ES-I3 (cell line): ENCODE results near the gene HOXB3.
A peak's percentile ranks its signal among the peaks of the same experiment; 100 is the strongest.

ENCODE experiments used
- H3K36me3 ChIP-seq: 2 replicates; pipeline ENCODE4 v1.6.1; 2013; ENCODE audit warnings: mild to moderate bottlenecking, low read length, control low read depth, moderate library complexity; ENCODE audit not compliant: insufficient read depth
- H3K4me1 ChIP-seq: 2 replicates; pipeline ENCODE4 v1.6.1; 2013; ENCODE audit warnings: mild to moderate bottlenecking, control low read depth, low read length; ENCODE audit not compliant: insufficient read depth
- H3K9ac ChIP-seq: 2 replicates; pipeline ENCODE4 v1.6.1; 2013; ENCODE audit warnings: low read depth, mild to moderate bottlenecking, low read length, moderate library complexity
- H3K9me3 ChIP-seq: 2 replicates; pipeline ENCODE4 v1.6.1; 2013; ENCODE audit warnings: mild to moderate bottlenecking, low read length, moderate library complexity; ENCODE audit not compliant: control insufficient read depth, insufficient read depth

Gene HOXB3

DNA sequence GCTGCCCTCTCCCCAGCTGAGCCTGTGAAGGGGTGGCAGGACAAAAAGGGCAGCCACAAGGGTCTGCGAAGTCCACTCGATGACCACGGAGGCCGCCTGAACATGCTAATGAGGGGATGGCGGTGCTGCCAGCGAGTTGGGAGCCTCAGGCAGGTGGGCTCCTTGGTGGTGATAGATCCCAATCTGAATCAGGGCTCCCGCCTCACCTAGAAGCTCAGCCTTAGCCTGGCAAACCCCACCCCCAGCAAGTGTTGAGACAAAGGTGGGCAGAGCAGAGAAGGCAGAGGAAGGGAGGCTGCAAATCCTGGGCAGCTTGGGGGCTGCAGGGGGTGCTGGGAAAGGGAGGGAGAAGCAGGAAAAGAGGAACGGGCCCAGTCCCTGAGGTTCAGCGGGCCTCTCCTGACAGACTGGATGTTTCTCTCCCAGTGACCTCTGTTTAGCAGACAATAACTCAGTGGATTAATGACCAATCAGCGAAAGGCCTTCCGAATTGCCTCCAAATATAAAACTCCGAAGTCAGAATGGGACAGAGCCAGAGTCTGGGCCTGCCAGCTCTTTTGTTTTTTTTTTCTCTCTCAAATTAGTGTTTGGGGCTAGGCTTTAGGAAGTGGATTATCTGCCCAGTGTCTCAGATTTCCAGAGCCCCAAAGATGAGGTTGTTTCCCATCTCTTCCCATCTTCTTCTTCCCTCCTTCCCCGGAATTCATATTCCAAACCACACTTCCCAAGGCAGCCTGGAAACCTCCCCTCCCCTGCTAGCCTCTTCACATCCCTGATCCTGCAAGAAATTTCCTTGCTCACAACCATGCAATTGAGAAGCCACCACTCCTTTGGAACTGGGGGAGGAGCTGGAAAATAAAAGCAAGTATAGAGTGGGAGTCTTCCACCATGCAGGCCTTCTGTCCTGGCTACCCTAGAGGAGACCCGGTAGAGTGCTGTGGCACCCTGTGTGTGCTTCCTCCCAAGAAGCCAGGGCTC lies 29.9 kb downstream of the HOXB3 start:
- no peaks in the 10 kb centered on the region for H3K9me3 ChIP-seq
- no peaks in the 10 kb centered on the region for H3K36me3 ChIP-seq
- H3K4me1 ChIP-seq, result peaks cover 12% of the 10 kb centered on the region
- no peak overlapping the region for H3K9ac ChIP-seq

DNA sequence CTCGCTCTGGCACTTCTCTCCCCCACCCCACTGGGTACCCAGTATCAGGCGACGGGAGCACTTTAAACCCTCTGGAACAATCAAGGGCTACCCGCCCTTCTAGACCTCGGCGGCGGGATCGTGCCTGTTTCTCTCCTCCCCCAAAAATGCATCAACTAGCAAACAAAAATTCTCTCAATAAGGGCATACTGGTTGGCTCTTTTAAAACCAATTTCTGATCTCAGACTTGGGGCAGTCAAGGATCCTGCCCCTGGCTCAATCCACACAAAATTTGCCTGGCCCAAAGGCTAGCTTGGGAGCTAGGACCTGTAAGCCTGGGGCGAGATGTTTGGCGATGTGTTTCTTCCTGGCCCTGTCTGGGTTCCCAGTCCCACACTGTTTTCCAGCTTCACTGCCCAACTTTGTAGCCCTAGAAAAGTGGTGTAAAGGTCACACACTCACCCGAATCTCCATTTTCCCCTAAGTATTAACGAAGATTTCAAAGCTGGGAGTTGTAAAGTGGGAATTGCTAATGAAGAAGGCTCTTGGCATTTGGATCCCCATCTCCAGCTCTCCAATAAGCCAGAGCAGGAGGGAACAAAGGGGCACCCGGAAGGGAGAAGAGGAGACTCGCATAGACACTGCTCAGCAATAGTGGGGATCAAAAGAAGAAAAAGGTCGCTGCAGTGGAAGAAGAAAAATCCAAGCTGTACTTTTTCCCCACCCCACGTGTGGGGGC lies 30.8 kb downstream of the HOXB3 start:
- Histone ChIP-seq H3K9me3 (no peaks in the 10 kb centered on the region), H3K36me3 (no peaks in the 10 kb centered on the region), H3K4me1 (peaks cover 13% of the 10 kb centered on the region), H3K9ac (no peak overlapping the region)

DNA sequence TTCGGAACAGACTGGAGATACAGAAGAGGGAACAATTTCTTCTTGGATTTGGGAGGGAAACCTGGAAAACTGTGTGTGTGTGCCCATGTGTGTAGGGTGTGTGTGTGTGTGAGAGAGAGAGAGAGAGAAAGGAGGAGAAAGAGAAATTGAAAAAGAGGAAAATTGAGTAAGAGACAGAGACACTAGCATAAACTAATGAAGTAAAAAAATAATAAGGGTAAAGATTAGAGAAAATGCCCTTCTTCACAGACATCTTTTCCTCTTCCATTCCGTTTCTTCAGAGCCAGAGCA lies 31.3 kb downstream of the HOXB3 start:
- Histone ChIP-seq H3K9ac (no peak overlapping the region), H3K36me3 (no peaks in the 10 kb centered on the region), H3K4me1 (peaks cover 18% of the 10 kb centered on the region), H3K9me3 (no peaks in the 10 kb centered on the region)

DNA sequence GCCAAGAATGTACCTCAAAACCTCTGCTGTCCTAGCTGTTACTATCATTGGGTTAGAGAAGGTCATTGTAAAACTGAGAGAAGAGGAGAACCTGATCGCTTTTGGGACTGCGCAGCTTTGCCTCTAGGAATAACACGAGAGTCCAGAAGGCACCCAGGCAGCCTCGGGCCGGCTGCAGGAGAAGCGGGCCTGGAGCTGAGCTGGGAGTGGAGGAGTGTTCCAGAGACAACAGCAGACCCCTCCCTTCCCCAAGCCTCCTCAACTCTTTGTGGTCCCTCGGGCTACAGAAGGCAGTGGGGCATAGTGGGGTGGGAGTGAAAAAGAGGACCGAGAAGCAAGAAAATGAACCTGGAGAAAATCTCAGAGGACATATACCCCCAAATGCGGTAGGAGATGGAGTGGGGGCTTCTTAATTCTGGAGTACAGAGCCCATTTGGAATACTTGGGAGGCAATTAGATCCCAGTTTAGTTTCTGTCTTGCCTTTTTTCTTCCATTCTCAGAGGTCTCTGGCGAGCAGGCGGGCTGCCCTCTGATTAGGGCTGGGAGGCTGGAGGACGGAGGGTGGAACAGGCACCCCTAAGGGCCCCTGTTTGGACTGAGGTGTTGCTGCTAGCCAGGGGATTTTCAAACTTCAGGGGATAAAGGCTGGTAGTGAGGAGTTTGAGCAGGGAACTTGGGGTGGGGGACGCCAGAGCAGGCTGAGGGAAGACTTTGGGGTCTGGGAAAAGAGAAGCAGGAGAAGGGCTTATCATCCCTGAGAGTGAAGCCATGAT lies 31.8 kb downstream of the HOXB3 start:
- Histone ChIP-seq H3K36me3 (no peaks in the 10 kb centered on the region), H3K9ac (no peak overlapping the region), H3K4me1 (peaks cover 21% of the 10 kb centered on the region), H3K9me3 (no peaks in the 10 kb centered on the region)

DNA sequence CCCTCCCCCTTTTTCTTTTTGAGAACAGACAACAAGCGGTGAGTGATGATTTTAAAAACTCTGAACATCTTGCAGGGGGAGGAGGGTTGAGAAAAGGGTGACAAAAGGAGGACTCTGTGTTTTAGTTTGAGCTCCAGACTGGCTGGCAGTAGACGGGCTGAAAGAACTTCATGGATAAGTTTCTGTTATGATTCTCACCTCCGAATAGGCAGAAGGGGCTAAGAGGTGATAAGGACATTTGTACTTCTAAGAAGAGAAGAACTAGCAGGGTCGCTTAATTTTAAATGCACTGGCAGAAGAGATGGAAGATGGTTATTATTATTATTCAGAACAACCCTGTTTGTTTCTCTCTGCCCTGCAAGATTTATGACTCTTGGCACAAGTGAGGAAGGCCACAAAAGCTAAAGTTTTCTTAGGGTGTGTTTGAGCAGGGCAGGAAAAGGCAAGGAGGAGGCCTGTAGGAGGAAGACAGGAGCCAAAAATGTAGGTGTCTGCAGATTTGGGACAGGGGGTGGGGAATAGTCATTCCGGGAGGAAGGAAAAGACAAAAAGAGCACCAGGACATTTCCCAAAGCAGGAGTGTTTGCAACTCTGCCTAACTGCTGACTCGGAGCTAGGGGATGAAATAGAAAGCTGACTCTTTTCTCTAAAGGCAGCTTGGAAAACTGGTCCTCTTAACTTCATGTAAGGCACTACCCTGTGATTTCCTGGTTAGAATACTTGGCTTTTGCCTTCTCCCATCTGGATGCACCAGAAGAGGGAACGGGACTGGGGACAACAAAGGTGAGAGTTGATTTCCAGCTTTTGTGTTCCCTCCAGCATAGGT lies 33.3 kb downstream of the HOXB3 start:
- Histone ChIP-seq H3K9me3 (no peaks in the 10 kb centered on the region), H3K9ac (no peak overlapping the region), H3K36me3 (no peaks in the 10 kb centered on the region), H3K4me1 (peaks cover 25% of the 10 kb centered on the region)

DNA sequence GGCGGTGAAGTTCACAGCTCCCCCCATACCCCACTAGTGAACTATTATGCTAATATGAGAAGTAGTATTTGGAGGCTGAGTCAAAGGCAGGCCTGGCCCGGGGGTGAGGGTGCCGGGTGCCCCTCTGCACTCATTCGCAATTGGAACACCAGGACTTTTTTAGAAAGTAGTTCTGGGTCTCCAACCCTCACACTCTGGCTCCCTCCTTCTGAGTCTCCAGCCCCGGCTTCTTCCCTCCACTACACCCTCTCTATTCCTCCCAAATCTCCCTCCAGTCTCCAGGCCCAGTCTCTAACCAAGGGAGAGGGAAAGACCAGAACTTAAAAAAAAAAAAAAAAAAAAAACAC lies 33.8 kb downstream of the HOXB3 start:
- no peaks in the 10 kb centered on the region for H3K9me3 ChIP-seq
- H3K9ac ChIP-seq, result no peak overlapping the region
- peaks cover 25% of the 10 kb centered on the region for H3K4me1 ChIP-seq
- H3K36me3 ChIP-seq, result no peaks in the 10 kb centered on the region

DNA sequence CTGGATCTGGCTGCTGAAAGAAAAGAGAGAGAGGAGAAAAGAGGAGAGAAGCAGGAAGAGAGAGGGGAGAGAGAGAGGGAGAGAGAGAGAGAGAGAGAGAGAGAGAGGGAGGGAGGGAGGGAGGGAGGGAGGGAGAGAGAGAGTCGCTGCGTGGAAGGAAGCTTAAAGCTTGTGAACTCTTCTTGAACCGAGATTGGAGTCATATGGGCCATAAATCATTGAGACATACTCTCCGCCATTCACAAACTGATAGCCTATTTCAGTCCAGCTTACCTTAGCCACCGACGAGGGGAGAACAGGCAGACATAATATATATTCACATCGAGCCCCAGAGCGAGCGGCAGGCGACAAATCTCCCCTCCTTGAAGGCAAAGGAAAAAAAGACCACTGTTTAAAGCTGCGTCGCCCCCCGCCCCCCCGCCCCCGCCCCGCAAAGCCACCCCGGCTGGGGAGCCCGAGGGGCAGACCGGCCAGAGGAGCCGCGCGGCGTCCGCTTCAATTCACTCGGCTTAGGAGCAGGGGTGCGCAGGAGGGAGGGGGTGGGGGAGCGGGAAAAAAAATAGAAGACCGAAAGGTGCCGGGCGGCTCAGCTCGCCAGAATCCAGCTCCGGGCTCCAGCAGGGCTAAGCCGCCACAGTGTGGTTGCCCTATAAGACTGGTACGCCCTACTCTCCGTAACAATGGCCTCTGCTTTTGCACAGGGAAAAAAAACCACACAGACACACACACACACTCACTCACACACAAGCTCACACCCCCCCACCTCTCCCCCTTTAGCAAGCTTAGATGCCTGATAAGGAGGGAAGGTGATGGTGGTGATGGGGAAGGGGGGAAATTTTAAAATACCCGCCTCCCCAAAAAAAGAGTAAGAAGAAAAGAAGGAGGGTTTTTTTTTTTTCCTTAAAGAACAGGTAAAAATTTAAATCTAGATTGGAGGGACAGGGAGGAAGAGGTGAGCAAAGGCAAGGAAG lies 34.5 kb downstream of the HOXB3 start:
- Histone ChIP-seq H3K9me3 (no peaks in the 10 kb centered on the region), H3K36me3 (no peaks in the 10 kb centered on the region), H3K9ac (peak overlapping the region; percentile 51; the same call in 1 of the 2 replicates), H3K4me1 (peaks cover 25% of the 10 kb centered on the region)

DNA sequence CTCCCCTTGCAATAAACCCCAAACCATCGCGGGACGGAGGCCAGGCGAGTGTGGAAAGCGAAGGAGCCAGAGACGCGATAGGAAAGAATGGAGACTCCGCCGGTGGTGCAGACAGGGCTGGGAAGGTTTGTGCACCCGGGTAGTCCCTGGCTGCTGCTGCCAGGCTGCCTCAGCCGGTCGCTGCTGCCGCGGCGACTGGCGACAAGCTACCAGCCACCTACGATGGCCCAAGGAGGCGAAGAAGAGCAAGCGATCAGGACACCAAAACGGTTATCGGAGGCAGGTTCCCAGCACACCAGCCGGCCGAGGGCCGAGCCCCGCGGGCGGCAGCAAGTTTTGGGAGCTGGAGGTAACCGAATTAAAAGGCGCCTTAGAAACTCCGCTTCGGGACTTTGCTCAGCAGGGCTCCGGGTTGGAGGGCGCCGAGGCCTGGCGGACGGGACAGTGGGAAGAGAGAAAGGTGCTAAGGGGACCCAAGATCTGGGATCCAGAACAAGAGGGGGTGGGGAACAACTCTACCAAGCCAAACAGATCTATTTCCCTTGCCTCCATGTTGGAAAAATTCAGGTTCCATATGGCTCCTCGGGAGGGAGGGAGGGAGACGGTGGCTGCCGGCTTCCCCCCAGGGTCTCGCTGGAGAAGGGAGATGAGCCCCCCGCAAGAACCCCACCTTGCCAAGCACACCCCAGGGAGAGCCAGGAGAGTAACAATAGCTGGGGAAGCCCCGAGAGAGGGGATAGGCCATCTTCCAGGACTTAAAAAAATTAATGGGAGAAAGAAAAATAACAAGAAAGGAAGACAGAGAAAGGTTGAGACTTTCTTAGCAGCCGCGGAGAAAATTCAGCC lies 35.4 kb downstream of the HOXB3 start:
- H3K9me3 ChIP-seq, result no peaks in the 10 kb centered on the region
- H3K9ac ChIP-seq, result peak overlapping the region; percentile 51; the same call in 1 of the 2 replicates
- H3K36me3 ChIP-seq, result no peaks in the 10 kb centered on the region
- peaks cover 27% of the 10 kb centered on the region for H3K4me1 ChIP-seq

DNA sequence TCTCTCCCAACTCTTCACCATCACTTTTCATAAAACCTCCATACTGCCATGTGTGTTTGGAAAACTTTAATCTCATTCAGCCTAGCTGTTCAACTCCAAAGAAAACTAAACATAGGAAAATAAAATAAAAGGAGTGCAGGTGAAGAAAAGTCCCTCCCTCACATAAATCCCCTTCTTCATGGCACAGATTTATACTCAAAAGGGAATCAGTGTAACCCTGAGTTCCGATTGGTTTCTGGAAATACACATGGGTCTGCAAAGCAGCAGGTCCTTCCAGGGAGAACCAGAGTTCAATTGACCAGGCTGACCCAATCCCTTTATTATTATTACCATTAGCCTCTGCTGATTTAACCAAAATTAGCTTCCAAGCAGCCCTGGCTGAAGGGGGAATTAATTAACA lies 36.2 kb downstream of the HOXB3 start:
- peaks cover 30% of the 10 kb centered on the region for H3K4me1 ChIP-seq
- no peaks in the 10 kb centered on the region for H3K36me3 ChIP-seq
- H3K9me3 ChIP-seq, result no peaks in the 10 kb centered on the region
- H3K9ac ChIP-seq, result no peak overlapping the region; the same call in 1 of the 2 replicates

DNA sequence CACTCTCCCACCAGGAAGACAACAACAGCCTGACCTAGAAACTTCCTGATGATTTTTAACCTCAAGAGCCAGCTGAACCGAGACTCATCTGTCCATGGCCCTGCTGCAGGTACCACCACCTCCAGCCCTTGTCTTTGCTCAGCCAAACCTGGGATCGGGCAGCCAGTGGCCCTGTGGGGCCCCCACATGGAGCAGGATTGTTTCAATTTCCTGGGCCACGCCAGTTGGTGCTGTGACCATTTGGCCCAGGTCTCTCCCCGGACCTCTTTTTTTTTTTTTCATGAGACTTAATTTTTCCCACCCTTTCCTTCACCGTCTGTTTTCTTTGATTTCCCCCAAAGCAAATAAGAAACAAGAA lies 36.9 kb downstream of the HOXB3 start:
- peaks cover 35% of the 10 kb centered on the region for H3K4me1 ChIP-seq
- H3K36me3 ChIP-seq, result no peaks in the 10 kb centered on the region
- H3K9me3 ChIP-seq, result no peaks in the 10 kb centered on the region
- H3K9ac ChIP-seq, result no peak overlapping the region

DNA sequence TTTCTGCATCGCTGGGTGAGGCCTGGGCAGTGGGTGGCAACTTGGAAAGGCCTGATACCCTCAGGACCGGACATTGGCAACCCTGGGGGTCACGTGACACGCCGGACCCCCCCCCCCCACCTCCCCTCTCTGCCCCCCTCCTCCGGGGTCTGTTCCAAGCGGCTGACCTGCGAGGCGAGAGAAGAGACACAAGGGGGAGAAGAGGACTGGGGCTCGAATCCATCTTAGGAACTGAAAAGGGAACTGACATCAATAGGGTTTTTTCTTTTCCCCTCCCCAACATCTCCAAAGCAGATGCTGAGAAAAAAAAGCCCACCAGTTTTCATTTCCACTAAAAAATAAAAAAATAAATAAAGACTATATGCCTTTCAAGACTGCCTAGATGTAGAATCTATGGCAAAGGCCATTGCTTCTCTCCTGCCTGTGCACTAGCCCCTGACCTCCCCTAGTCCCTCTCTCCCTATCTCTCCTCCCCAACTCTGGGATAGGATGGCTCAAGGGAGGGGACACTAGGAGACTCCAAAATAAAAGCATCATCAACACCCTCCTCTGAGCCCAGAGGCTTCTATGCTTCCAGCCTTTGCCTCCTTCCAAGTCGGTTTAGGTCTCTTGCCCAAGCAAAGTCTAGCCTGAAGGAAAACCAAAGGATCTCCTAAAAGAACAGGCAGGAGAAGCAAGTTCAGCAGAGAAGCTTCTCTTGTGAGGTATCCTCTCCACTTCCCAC lies 37.4 kb downstream of the HOXB3 start:
- no peaks in the 10 kb centered on the region for H3K36me3 ChIP-seq
- H3K4me1 ChIP-seq, result peaks cover 40% of the 10 kb centered on the region
- H3K9me3 ChIP-seq, result no peaks in the 10 kb centered on the region
- peak overlapping the region; percentile 26; the same call in 1 of the 2 replicates for H3K9ac ChIP-seq
